Nephron progenitor cell (in vitro differentiated cells): ENCODE measurements around the gene RFFL.

Experiments used
- DNase-seq: peaks from one replicate; pipeline ENCODE4 v3.0.0; 2021
- H3K27ac Mint-ChIP-seq: 2 replicates; pipeline ENCODE4 v1.8.0; 2021; ENCODE audit warnings: mild to moderate bottlenecking, moderate library complexity, mixed read lengths
- H3K27me3 Mint-ChIP-seq: 2 replicates; pipeline ENCODE4 v1.8.0; 2021; ENCODE audit warnings: mild to moderate bottlenecking, low read depth, mixed read lengths; ENCODE audit not compliant: poor library complexity
- H3K36me3 Mint-ChIP-seq: 2 replicates; pipeline ENCODE4 v1.8.0; 2021; ENCODE audit warnings: low read depth, mixed read lengths
- H3K4me1 Mint-ChIP-seq: 2 replicates; pipeline ENCODE4 v1.8.0; 2021; ENCODE audit warnings: mixed read lengths
- H3K4me3 Mint-ChIP-seq: 2 replicates; pipeline ENCODE4 v1.8.0; 2021; ENCODE audit warnings: mild to moderate bottlenecking, moderate library complexity, mixed read lengths
- H3K9me3 Mint-ChIP-seq: 2 replicates; pipeline ENCODE4 v1.8.0; 2021; ENCODE audit warnings: mild to moderate bottlenecking, moderate library complexity, mixed read lengths
- TF ChIP-seq, protein P1 (sequence below): fragments of 200-600 bp; sonication (generic); IDR thresholded peaks from 2 replicates; pipeline ENCODE4 v1.5.0; 2021; ENCODE audit warnings: antibody characterized with exemption

The RFFL gene

DNA sequence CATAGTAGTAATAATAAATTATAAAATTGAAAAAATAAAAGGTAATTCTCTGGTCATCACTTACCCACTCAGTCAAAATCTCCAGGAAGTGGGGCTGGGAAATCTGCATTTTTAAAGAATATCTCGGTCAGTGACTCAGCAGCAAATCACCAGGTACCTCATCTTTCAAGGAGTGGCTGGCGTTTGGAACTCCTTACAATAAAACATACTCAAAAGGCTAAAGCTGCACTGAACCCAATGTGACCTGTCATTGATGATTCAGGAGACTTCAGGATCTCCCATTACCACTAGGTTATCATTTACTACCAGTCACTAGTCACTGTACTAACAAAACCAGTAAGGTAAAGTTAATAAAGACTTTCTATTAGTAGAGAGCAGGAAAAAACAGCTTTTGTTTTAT is 21.5 kb upstream of the RFFL start:
- Mint-ChIP-seq H3K36me3 (no peaks in the 10 kb centered on the region), H3K27me3 (peaks cover 11% of the 10 kb centered on the region), H3K9me3 (no peaks in the 10 kb centered on the region), H3K4me1 (peaks cover 18% of the 10 kb centered on the region), H3K4me3 (no peak overlapping the region), H3K27ac (no peak overlapping the region)
- TF ChIP-seq, protein P1, sequence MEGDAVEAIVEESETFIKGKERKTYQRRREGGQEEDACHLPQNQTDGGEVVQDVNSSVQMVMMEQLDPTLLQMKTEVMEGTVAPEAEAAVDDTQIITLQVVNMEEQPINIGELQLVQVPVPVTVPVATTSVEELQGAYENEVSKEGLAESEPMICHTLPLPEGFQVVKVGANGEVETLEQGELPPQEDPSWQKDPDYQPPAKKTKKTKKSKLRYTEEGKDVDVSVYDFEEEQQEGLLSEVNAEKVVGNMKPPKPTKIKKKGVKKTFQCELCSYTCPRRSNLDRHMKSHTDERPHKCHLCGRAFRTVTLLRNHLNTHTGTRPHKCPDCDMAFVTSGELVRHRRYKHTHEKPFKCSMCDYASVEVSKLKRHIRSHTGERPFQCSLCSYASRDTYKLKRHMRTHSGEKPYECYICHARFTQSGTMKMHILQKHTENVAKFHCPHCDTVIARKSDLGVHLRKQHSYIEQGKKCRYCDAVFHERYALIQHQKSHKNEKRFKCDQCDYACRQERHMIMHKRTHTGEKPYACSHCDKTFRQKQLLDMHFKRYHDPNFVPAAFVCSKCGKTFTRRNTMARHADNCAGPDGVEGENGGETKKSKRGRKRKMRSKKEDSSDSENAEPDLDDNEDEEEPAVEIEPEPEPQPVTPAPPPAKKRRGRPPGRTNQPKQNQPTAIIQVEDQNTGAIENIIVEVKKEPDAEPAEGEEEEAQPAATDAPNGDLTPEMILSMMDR: no peak
- DNase-seq: no peak

DNA sequence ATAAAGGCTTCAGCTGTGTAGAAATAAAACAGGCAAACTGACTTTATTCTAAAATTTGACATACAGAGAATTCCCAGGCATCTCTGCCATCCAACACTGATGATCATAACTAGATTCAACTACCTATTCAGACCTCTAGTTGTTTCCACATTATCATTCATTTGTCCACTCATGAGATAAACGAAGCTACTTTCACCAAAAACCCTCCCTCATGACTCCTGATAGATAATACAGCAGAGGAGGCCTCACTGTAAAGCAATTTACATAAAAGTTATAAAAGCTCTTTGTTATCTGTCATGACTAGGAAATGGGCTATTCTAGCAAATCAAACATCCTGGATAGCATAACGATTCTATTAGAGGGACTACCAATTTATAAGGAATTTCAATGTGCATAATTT is 19.6 kb upstream of the RFFL start:
- DNase-seq: no peak
- Mint-ChIP-seq H3K9me3 (no peaks in the 10 kb centered on the region), H3K27me3 (peaks cover 11% of the 10 kb centered on the region), H3K36me3 (no peaks in the 10 kb centered on the region), H3K4me1 (peaks cover 13% of the 10 kb centered on the region), H3K27ac (no peak overlapping the region), H3K4me3 (no peak overlapping the region)
- TF ChIP-seq, protein P1: no peak

- DNase-seq: no peak
- no peak overlapping the region for H3K4me3 Mint-ChIP-seq
- H3K9me3 Mint-ChIP-seq: no peaks in the 10 kb centered on the region
- H3K27me3 Mint-ChIP-seq: peaks cover 8% of the 10 kb centered on the region
- no peak overlapping the region for H3K27ac Mint-ChIP-seq
- no peaks in the 10 kb centered on the region for H3K36me3 Mint-ChIP-seq
- peaks cover 4% of the 10 kb centered on the region for H3K4me1 Mint-ChIP-seq
- TF ChIP-seq, protein P1: no peak
Measured at GRCh38 chr17:35082073-35082657, 18.7 kb upstream of the RFFL start.

GRCh38 chr17:35081638-35082037 is 18.1 kb upstream of the RFFL start:
- Mint-ChIP-seq H3K9me3 (no peaks in the 10 kb centered on the region), H3K36me3 (no peaks in the 10 kb centered on the region), H3K27ac (no peak overlapping the region), H3K4me3 (no peak overlapping the region), H3K4me1 (no peaks in the 10 kb centered on the region), H3K27me3 (peaks cover 4% of the 10 kb centered on the region)
- DNase-seq: no peak
- TF ChIP-seq, protein P1: no peak

DNA sequence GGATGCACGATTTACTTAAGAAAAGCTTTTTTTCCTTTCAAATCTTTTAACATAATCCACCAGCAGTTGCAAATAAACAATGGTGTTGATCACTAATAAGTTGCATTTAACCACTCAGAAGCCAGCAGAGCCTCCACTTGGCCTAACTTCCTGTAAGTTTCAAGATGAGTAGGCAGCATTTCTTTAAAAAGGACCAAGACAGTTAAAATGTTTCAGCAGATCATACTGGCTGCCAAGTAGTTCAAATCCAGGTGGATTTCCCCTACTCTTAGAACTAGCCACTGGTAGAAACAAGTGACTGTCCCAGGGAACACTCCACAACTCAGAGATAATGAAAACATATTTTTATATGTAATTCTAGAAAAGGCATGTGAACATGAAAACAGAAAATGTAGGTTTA is 17.0 kb upstream of the RFFL start:
- no peaks in the 10 kb centered on the region for H3K9me3 Mint-ChIP-seq
- H3K36me3 Mint-ChIP-seq: no peaks in the 10 kb centered on the region

More for the DNA sequence above, 17.0 kb upstream of the RFFL start:
- no peak for DNase-seq
- TF ChIP-seq, protein P1: no peak
- no peak overlapping the region for H3K27ac Mint-ChIP-seq
- H3K4me3 Mint-ChIP-seq: no peak overlapping the region
- H3K27me3 Mint-ChIP-seq: no peaks in the 10 kb centered on the region
- no peaks in the 10 kb centered on the region for H3K4me1 Mint-ChIP-seq
